A673 (cell line): ENCODE data around the gene TENT5C. TPM values are rescaled to one million over a fixed set of nuclear protein-coding genes. Genes with fewer than 3 reads are reported as not detected.

ENCODE experiments used
- BruUV-seq: library from RNA; stranded (reverse); fragments of 400-500 nt; replicated peaks from 2 replicates; lab custom pipeline; 2021; lab: Mats Ljungman, UMichigan
- CTCF ChIA-PET: fragments of 300-600 bp; sonication (Branson Sonifier 250); formaldehyde crosslinking; loops from one replicate; lab custom pipeline; 2022; ENCODE audit warnings: antibody characterized with exemption; lab: Charles Lee
- POLR2A ChIA-PET: fragments of 300-600 bp; sonication (Branson Sonifier 250); formaldehyde crosslinking; loops from one replicate; lab custom pipeline; 2022; ENCODE audit warnings: antibody characterized with exemption; ENCODE audit not compliant: low non-redundant PET; lab: Charles Lee
- DNase-seq: peaks from one replicate; pipeline ENCODE4 v3.0.0-alpha.2; 2015; ENCODE audit warnings: low spot score
- H3K27ac ChIP-seq: fragments of 200-600 bp; sonication (generic); 2 replicates; pipeline ENCODE4 v1.5.1; 2016; ENCODE audit warnings: mixed run types, low read depth, mild to moderate bottlenecking, mixed read lengths, antibody characterized with exemption, low read length; ENCODE audit not compliant: poor library complexity, severe bottlenecking
- H3K27me3 ChIP-seq: fragments of 200-600 bp; sonication (generic); replicated peaks from 2 replicates; pipeline ENCODE4 v1.6.1; 2017; ENCODE audit warnings: mixed run types, low read depth, mild to moderate bottlenecking, mixed read lengths, antibody characterized with exemption, low read length; ENCODE audit not compliant: insufficient read depth, poor library complexity
- H3K36me3 ChIP-seq: fragments of 200-600 bp; sonication (generic); 2 replicates; pipeline ENCODE4 v1.6.1; 2016; ENCODE audit warnings: mixed run types, mild to moderate bottlenecking, mixed read lengths, antibody characterized with exemption, low read length; ENCODE audit not compliant: insufficient read depth, poor library complexity, severe bottlenecking
- H3K4me1 ChIP-seq: fragments of 200-600 bp; sonication (generic); 2 replicates; pipeline ENCODE4 v1.6.1; 2017; ENCODE audit warnings: mixed run types, mild to moderate bottlenecking, mixed read lengths, antibody characterized with exemption, low read length; ENCODE audit not compliant: insufficient read depth, poor library complexity, severe bottlenecking
- H3K4me3 ChIP-seq: fragments of 200-600 bp; sonication (generic); 2 replicates; pipeline ENCODE4 v1.5.1; 2016; ENCODE audit warnings: low read depth, mixed run types, mild to moderate bottlenecking, mixed read lengths, low read length; ENCODE audit not compliant: poor library complexity, severe bottlenecking
- H3K9me3 ChIP-seq: fragments of 200-600 bp; sonication (generic); 2 replicates; pipeline ENCODE4 v1.6.1; 2016; ENCODE audit warnings: mixed run types, low read depth, mild to moderate bottlenecking, mixed read lengths, antibody characterized with exemption, low read length; ENCODE audit not compliant: poor library complexity, severe bottlenecking
- CTCF ChIP-seq: fragments of 300-800, 200-600 bp; sonication (generic); conservative IDR thresholded peaks from 2 replicates; pipeline ENCODE4 v1.5.1; 2017; ENCODE audit warnings: low read depth, mild to moderate bottlenecking, antibody characterized with exemption, low read length, moderate library complexity, mixed read lengths
- EZH2 ChIP-seq: fragments of 200-600 bp; sonication (generic); IDR thresholded peaks from 2 replicates; pipeline ENCODE4 v1.6.1; 2017; ENCODE audit warnings: borderline replicate concordance, low read depth, mild to moderate bottlenecking, mixed read lengths, antibody characterized with exemption, low read length; ENCODE audit not compliant: poor library complexity, severe bottlenecking
- intact Hi-C: fragments of 100-400 bp; cut with micrococcal nuclease; formaldehyde crosslinking; loops from one replicate; pipeline ENCODE4 v1.10.0; 2022; ENCODE audit not compliant: unreplicated experiment
- total RNA-seq: library from RNA; stranded (reverse); gene quantifications from 2 replicates; pipeline ENCODE4 v1.2.3, GENCODE V29; 2021

The TENT5C gene
- total RNA-seq, 1 experiment from 2014 or later: 1.1 TPM

- ChIA-PET POLR2A (no interaction called here), CTCF (no interaction called here)
- intact Hi-C loops: no loop called here
- no peak overlapping the region for H3K4me3 ChIP-seq
- BruUV-seq: no TSS peak
- no peak for DNase-seq
- H3K9me3 ChIP-seq: no peaks in the 10 kb centered on the region
- H3K4me1 ChIP-seq: no peaks in the 10 kb centered on the region
- H3K36me3 ChIP-seq: no peaks in the 10 kb centered on the region
- no peak overlapping the region for H3K27ac ChIP-seq
- no peaks in the 10 kb centered on the region for H3K27me3 ChIP-seq
- TF ChIP-seq EZH2 (no peak), CTCF (no peak)
Measured at GRCh38 chr1:117632269-117633067, 26.6 kb downstream of the TENT5C start.

GRCh38 chr1:117633068-117633345, 27.2 kb downstream of the TENT5C start:
- H3K27me3 ChIP-seq: no peaks in the 10 kb centered on the region
- no peak overlapping the region for H3K4me3 ChIP-seq
- no peaks in the 10 kb centered on the region for H3K36me3 ChIP-seq
- BruUV-seq: no TSS peak
- ChIA-PET CTCF (no interaction called here), POLR2A (no interaction called here)
- H3K4me1 ChIP-seq: no peaks in the 10 kb centered on the region
- no peak overlapping the region for H3K27ac ChIP-seq
- DNase-seq: no peak
- TF ChIP-seq EZH2 (no peak), CTCF (no peak)
- H3K9me3 ChIP-seq: no peaks in the 10 kb centered on the region
- intact Hi-C loops: no loop called here

GRCh38 chr1:117633423-117633822, 27.6 kb downstream of the TENT5C start:
- Histone ChIP-seq H3K4me1 (no peaks in the 10 kb centered on the region), H3K27me3 (no peaks in the 10 kb centered on the region), H3K27ac (no peak overlapping the region), H3K4me3 (no peak overlapping the region), H3K9me3 (no peaks in the 10 kb centered on the region), H3K36me3 (no peaks in the 10 kb centered on the region)
- no peak for DNase-seq
- BruUV-seq: no TSS peak
- intact Hi-C loops: no loop called here
- ChIA-PET POLR2A (no interaction called here), CTCF (no interaction called here)
- TF ChIP-seq CTCF (no peak), EZH2 (no peak)
